Hepatocyte (in vitro differentiated cells): ENCODE data around the gene LEO1. TPM values are rescaled to one million over a fixed set of nuclear protein-coding genes. Genes with fewer than 3 reads are reported as not detected.
A peak's percentile ranks its signal among the peaks of the same experiment; 100 is the strongest.

Source experiments
- DNase-seq: peaks from one replicate; pipeline ENCODE4 v3.0.0-alpha.2; 2016; ENCODE audit warnings: low spot score
- H2AFZ ChIP-seq: fragments of 200-600 bp; sonication (generic); 2 replicates; pipeline ENCODE4 v1.6.0; 2016; ENCODE audit warnings: antibody characterized with exemption, mild to moderate bottlenecking
- H3K27ac ChIP-seq: fragments of 200-600 bp; sonication (generic); 2 replicates; pipeline ENCODE4 v1.5.1; 2016; ENCODE audit warnings: mild to moderate bottlenecking
- H3K27me3 ChIP-seq: fragments of 200-600 bp; sonication (generic); 2 replicates; pipeline ENCODE4 v1.6.1; 2016
- H3K36me3 ChIP-seq: fragments of 200-600 bp; sonication (generic); replicated peaks from 2 replicates; pipeline ENCODE4 v1.5.1; 2016; ENCODE audit warnings: low read depth; ENCODE audit not compliant: insufficient read depth
- H3K4me1 ChIP-seq: fragments of 200-600 bp; sonication (generic); 2 replicates; pipeline ENCODE4 v1.5.1; 2016; ENCODE audit warnings: mild to moderate bottlenecking, moderate library complexity; ENCODE audit not compliant: insufficient read depth
- H3K4me2 ChIP-seq: fragments of 200-600 bp; sonication (generic); 2 replicates; pipeline ENCODE4 v1.6.0; 2016
- H3K4me3 ChIP-seq: fragments of 200-600 bp; sonication (generic); 2 replicates; pipeline ENCODE4 v1.5.1; 2016; ENCODE audit warnings: mild to moderate bottlenecking
- H3K79me2 ChIP-seq: fragments of 200-600 bp; sonication (generic); 2 replicates; pipeline ENCODE4 v1.6.0; 2017; ENCODE audit warnings: mild to moderate bottlenecking
- H3K9me2 ChIP-seq: fragments of 200-600 bp; sonication (generic); replicated peaks from 2 replicates; pipeline ENCODE4 v1.6.0; 2017; ENCODE audit warnings: mild to moderate bottlenecking; ENCODE audit not compliant: insufficient read depth
- H3K9me3 ChIP-seq: fragments of 200-600 bp; sonication (generic); 2 replicates; pipeline ENCODE4 v1.5.1; 2016; ENCODE audit warnings: low read depth, mild to moderate bottlenecking
- H4K20me1 ChIP-seq: fragments of 200-600 bp; sonication (generic); 2 replicates; pipeline ENCODE4 v1.6.0; 2016; ENCODE audit warnings: mild to moderate bottlenecking; ENCODE audit not compliant: insufficient read depth, poor library complexity, severe bottlenecking
- EZH2 ChIP-seq: fragments of 200-600 bp; sonication (generic); IDR thresholded peaks from 2 replicates; pipeline ENCODE4 v1.6.1; 2016; ENCODE audit warnings: antibody characterized with exemption, mild to moderate bottlenecking, borderline replicate concordance
- EZH2phosphoT487 ChIP-seq: fragments of 200-600 bp; sonication (generic); IDR thresholded peaks from one replicate; pipeline ENCODE4 v1.6.1; 2018; ENCODE audit warnings: antibody characterized with exemption, mild to moderate bottlenecking, low read depth, moderate library complexity; ENCODE audit not compliant: unreplicated experiment, severe bottlenecking
- WGBS: methylation state at CpG from one replicate; pipeline ENCODE4 v1.1.6; 2016; ENCODE audit warnings: low lambda C conversion rate; ENCODE audit errors: missing lambda C conversion rate; 5-methylcytosine and 5-hydroxymethylcytosine counted together
- polyA plus RNA-seq: library from polyadenylated mRNA; unstranded; fragments of >200 nt; fragmentation: Nextera tagmentation; extraction: Ambion mirVana; gene quantifications from 2 replicates; pipeline ENCODE4 v1.2.1, GENCODE V29; 2016
- total RNA-seq: library from RNA; depleted of rRNA; stranded (reverse); fragments of >200 nt; gene quantifications from 2 replicates; pipeline ENCODE4 v1.2.3, GENCODE V29; 2014
- TF ChIP-seq, protein P1 (sequence below): fragments of 200-600 bp; sonication (generic); IDR thresholded peaks from 2 replicates; pipeline ENCODE4 v1.5.1; 2016; ENCODE audit warnings: antibody characterized with exemption, mild to moderate bottlenecking; ENCODE audit not compliant: poor library complexity

The LEO1 gene
- total and polyA plus RNA-seq, 2 experiments from 2014 or later: 23.9 to 26.2 TPM

DNA sequence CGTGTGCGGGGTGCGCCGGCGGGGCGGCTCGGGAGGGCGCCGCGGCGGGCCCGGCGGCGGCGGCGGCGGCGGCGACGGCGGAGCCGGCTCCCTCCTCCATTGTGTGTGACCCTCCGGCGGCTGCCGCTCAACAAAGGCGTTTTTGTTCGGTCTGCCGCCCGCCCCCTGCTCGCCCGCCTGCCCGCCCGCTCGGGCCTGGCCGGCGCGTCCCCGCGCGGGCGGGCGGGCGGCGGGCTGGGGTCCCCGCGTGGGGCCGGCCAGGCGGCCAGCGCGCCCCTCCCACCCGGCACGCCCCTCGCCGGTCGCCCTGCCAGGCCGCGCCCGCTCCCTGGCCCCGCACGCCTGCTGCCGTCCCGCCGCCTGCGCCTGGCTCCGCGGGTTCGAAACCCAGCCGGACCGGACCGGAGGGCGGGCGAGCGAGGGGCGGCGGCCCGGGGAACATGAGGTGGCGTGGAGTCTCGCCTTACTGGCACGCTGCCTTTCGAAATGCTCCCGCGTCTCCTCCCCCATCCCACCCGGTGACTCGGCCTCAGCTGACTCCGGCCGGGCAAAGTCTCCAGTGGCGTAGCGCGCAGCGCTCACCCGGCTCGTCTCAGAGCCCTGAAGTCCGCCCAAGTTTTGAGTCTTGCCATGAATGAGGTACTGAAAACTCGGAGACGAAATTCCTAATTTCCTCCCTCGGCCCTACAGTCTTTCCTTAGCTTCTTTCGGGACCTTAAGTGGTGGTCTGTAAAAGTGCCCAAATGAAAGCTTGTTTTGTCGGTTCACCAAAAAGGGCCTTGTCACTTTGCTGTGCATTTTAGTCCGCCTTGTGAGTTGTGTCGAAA is 48.0 kb upstream of the LEO1 start:
- H3K79me2 ChIP-seq: peaks cover 45% of the 10 kb centered on the region
- H4K20me1 ChIP-seq: peaks cover 22% of the 10 kb centered on the region
- peak overlapping the region; percentile 82 for H3K4me3 ChIP-seq
- TF ChIP-seq EZH2: no peak
- no peak for TF ChIP-seq EZH2phosphoT487
- TF ChIP-seq, protein P1, sequence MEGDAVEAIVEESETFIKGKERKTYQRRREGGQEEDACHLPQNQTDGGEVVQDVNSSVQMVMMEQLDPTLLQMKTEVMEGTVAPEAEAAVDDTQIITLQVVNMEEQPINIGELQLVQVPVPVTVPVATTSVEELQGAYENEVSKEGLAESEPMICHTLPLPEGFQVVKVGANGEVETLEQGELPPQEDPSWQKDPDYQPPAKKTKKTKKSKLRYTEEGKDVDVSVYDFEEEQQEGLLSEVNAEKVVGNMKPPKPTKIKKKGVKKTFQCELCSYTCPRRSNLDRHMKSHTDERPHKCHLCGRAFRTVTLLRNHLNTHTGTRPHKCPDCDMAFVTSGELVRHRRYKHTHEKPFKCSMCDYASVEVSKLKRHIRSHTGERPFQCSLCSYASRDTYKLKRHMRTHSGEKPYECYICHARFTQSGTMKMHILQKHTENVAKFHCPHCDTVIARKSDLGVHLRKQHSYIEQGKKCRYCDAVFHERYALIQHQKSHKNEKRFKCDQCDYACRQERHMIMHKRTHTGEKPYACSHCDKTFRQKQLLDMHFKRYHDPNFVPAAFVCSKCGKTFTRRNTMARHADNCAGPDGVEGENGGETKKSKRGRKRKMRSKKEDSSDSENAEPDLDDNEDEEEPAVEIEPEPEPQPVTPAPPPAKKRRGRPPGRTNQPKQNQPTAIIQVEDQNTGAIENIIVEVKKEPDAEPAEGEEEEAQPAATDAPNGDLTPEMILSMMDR: no peak
- no peaks in the 10 kb centered on the region for H3K9me2 ChIP-seq
- H3K4me2 ChIP-seq: peak overlapping the region; percentile 74
- WGBS: under 1% methylated on average over 36 of the region's 100 CpGs
- peak overlapping the region; percentile 0 for H2AFZ ChIP-seq
- peak overlapping the region; percentile 99 for H3K27ac ChIP-seq
- H3K9me3 ChIP-seq: no peaks in the 10 kb centered on the region
- H3K27me3 ChIP-seq: no peaks in the 10 kb centered on the region
- peak; percentile 94 for DNase-seq
- no peaks in the 10 kb centered on the region for H3K36me3 ChIP-seq
- peaks cover 7% of the 10 kb centered on the region for H3K4me1 ChIP-seq

DNA sequence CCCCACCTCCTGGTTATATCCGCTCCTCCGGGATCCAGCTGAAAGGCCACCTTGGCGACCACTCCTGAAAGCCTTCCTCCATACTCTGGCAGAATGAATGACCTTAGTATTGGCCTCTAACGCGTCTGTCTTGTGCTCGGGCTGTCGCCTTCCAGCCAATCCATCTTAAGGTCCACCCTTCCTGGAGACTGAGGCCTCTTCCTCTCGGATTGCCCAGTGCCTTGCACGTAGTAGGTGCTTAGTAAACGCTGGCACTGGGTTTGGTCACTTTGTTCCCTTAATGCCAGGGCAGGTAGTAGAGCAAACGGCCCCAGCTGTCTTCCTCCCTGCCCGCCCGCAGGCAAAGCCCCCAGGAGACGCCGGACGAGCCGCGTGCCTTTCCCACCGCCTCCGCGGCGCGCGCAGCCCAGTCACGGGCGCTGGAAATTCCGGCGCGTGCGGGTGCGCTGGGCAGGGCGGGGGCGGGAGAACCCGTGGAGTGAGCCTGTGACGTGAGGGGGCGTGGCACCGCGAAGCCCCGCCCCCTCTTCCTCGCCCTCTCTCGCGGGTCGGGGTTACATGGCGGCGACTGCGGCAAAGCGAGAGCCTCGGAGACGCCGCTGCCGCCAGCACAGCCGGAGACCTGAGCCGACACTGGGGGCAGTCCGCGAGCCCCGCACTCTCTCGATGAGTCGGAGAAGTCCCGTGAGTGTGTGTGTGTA is 47.3 kb upstream of the LEO1 start, which contains the start of gene MAPK6:
TSS of gene MAPK6 (plus strand) at position 527 of the 701 bp plus-strand sequence. CDS start 27,242 bp downstream, outside the sequence.
- Histone ChIP-seq H3K27ac (peak within 1 kb of the TSS; percentile 99), H4K20me1 (peaks cover 22% of the 10 kb centered on the region), H3K36me3 (no peaks in the 10 kb centered on the region), H3K9me2 (no peaks in the 10 kb centered on the region), H2AFZ (peak within 1 kb of the TSS; percentile 45), H3K4me1 (peaks cover 7% of the 10 kb centered on the region), H3K4me3 (peak within 1 kb of the TSS; percentile 82), H3K27me3 (no peaks in the 10 kb centered on the region), H3K4me2 (peak within 1 kb of the TSS; percentile 77), H3K9me3 (no peaks in the 10 kb centered on the region), H3K79me2 (peaks cover 37% of the 10 kb centered on the region)
- 14% methylated on average over 23 of the region's 59 CpGs for whole genome bisulfite sequencing
- TF ChIP-seq, protein P1: no peak
- TF ChIP-seq EZH2phosphoT487: no peak
- no peak for TF ChIP-seq EZH2
- DNase-seq: peak; percentile 98

DNA sequence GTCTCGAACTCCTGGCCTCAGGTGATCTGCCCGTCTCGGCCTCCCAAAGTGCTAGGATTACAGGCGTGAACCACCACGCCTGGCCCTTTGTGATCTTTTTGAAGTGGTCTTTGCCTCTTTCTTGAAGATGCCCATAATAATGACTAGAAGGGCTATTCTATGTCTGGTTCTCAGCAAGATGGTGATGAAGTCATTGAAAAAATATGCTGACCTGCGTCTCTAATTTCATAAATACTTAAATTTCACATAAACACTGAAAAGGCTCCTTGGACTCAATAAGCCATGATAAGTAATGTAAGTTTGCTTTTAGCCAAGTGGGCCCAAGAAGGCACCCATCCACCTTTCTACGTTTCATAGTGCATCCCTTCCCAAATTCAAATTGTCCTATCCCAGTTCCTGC is 46.7 kb upstream of the LEO1 start:
- Histone ChIP-seq H4K20me1 (peaks cover 18% of the 10 kb centered on the region), H2AFZ (peak overlapping the region; percentile 45), H3K9me2 (no peaks in the 10 kb centered on the region), H3K27ac (peak overlapping the region; percentile 99), H3K4me3 (no peak overlapping the region), H3K4me1 (peaks cover 7% of the 10 kb centered on the region), H3K4me2 (peak overlapping the region; percentile 77), H3K27me3 (no peaks in the 10 kb centered on the region), H3K9me3 (no peaks in the 10 kb centered on the region), H3K36me3 (no peaks in the 10 kb centered on the region), H3K79me2 (peaks cover 31% of the 10 kb centered on the region)
- DNase-seq: no peak
- 93% methylated on average over 7 of the region's 7 CpGs for WGBS
- TF ChIP-seq, protein P1: no peak
- TF ChIP-seq EZH2phosphoT487: no peak
